DLD1 (cell line): Measurements from ENCODE around the gene TNXB.
"Not testable (repeated sequence)": the region's sequence is repeated elsewhere in the genome, so short reads cannot be mapped to it uniquely, and the experiment has no call there.

Experiments used
- in situ Hi-C: cut with HindIII; loops from 2 replicates; pipeline ENCODE4 v1.10.0; 2017; ENCODE audit warnings: low sequenced_read_pairs

The TNXB gene

DNA sequence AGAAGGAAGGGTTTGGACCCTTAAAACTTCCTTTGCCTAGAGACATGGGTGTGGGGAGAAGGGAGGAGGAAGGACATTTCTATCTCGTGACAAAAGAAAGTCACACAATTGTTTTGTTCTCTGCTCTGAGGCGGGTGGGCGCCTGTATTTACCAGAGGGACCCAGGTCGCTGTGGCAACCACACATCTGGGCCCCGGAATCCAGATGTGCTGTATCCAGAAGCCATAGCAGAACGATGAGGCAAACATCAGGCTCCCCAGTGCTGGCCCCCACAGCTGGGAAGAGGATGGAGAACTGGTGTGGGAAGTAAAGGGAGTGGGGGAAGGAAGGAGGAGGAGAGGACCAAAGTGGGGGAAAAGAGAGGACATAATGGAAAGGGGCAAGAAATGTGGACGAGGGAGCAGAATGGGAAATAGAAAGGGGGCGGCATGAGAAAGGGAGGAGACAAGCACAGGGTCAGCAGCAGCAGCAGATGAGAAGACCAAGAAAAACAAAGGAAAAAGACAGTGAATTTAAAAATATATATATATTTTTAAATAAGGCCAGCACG is 3.4 kb upstream of the TNXB start:
- in situ Hi-C loops = no loop called here

- in situ Hi-C loops = no loop called here
Observed at GRCh38 chr6:32111424-32112066, 2.4 kb upstream of the TNXB start.

DNA sequence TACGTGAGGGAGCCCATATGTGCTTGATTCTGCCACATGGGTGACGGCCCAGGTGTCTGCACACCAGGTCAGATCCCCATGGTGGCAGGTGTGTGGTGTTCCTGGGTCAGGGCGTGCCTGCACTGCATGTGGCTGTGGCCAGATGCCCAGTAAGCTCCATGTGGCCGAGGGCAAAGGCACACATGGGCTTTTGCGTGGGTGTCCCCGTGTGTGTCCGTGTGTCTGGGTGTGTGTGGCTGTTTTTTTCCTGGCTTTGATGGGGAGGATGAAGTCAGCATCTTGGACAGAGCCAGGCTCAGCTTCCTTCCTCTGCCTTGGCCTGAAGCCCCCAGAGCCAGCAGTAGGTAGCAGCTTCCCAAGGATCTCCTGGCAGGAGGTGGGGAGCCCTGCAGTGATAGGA is 1.5 kb upstream of the TNXB start:
- in situ Hi-C loops = no loop called here

- in situ Hi-C loops = no loop called here
Observed at GRCh38 chr6:32109765-32110160, 625 bp upstream of the TNXB start.

GRCh38 chr6:32108727-32109113 is 418 bp downstream of the TNXB start:
- in situ Hi-C loops = no loop called here

- in situ Hi-C loops = no loop called here
Observed at GRCh38 chr6:32108094-32108627, 977 bp downstream of the TNXB start.

DNA sequence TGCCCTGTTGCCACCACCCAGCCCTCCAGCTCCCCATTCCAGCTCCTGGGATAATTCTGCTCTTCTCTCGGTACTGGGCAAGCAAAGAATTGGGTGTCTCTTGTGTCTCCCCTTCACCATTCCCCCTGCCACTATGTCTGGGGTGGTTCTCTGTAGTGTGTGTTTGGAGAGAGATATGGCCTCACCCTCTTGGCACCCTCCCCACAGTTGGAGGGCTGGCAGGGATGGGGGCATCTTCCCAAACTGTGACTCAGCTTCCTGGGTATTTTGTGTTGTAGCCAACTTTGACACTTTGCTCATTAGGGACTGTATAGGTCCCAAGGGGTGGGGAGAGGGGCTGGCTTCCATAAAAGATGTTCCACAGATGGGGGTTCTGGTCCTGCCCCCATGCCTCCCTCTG is 1.7 kb downstream of the TNXB start:
- in situ Hi-C loops = no loop called here

GRCh38 chr6:32105433-32105832 is 3.7 kb downstream of the TNXB start:
- in situ Hi-C loops = no loop called here

- in situ Hi-C loops = no loop called here
Observed at GRCh38 chr6:32102255-32102654, 6.9 kb downstream of the TNXB start.

DNA sequence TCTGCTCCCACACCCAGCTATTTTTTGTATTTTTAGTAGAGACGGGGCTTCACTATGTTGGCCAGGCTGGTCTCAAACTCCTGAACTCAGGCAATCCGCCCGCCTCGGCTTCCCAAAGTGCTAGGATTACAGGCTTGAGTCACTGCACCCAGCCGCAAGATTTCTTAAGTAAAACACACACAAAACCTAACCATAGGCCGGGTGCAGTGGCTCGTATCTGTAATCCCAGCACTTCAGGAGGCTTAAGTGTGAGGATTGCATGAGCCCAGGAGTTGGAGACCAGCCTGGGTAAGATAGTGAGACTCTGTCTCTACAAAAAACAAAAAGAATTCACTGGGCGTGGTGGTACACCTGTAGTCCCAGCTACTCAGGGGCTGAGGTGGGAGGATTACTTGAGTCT is 8.9 kb downstream of the TNXB start:
- in situ Hi-C loops = not testable (repeated sequence)

DNA sequence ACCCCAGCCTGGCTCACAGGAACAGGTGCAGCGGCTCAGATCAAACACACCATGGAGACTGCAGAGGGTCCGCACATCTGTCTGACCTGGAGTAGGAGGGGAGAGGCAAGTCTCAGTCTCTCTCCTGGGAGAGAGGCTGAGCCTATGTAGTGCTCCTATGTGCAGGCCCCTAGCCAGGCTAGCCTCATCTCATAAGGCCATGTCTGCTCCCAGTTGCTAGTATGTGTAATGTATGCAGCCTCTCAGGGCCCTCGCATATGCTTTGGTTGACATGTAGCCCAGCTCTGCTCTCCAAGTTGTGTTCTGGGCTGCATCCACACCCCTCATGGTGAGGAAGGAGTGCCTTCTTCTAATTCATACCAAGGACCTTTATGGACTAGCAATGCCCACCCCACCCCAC is 11.8 kb downstream of the TNXB start:
- in situ Hi-C loops = no loop called here

GRCh38 chr6:32096394-32097258 is 12.5 kb downstream of the TNXB start:
- in situ Hi-C loops = no loop called here

GRCh38 chr6:32096087-32096393 is 13.1 kb downstream of the TNXB start:
- in situ Hi-C loops = no loop called here

GRCh38 chr6:32095338-32096086 is 13.6 kb downstream of the TNXB start:
- in situ Hi-C loops = no loop called here

- in situ Hi-C loops = no loop called here
Observed at GRCh38 chr6:32092760-32093497, 16.2 kb downstream of the TNXB start.

DNA sequence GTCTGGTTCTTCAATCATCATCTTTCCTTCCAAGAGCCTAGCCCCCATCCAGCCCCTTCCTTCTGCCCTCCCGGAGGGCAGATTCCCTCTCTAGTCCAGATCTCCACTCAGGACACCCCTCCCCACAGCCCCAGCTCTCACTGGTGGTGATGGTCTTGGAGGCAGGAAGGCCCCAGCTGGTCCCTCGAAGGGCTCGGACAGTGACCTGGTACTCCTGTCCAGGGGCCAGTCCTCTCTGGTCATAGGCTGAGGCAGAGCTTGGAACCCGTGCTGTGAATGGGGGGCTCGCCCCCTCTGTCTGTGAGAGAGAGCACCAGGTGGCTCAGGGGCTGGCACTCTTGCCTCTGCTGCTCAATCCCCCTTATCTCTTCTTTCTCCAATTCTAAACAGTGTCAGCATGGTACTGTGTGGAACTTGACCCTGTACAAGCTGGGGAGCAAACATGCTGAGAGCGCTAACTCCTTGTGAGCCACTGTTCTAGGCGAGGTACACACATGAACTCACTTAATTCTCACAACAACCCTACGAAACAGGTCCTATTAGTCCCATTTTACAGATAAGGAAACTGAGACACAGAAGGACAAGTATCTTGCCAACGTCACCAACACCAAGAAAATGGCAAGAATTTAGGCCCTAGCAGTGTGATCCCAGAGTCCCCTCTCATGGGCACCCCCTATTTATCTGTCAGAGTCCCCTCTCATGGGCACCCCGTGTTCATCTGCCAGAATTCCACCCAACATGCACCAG is 19.9 kb downstream of the TNXB start:
- in situ Hi-C loops = no loop called here

DNA sequence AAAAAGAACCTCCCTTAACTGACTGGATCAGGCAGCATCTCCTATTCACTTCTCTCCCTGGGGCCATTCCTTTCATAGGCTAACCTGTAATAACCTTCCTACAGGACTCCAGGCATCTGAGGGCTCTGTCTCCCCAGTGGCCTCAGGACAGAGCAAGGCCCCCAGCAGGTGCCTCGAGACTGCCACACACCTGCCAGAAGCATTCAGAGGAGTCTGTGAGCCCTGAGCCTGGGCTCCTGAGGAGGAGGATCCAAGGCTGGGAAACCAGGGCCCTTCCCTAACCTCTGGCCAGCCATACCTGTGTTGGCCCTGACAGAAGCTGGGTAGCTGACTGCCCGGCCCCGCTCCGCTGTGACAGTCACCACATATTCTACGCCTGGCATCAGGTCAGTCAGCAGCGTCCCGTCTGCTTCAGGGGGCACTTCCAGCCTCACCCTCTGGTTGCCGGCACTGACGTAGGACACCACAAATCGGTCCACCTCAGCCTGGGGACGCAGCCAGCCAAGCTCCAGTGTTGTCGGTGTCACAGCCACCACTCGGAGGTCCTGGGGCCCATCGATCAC is 20.6 kb downstream of the TNXB start:
- in situ Hi-C loops = no loop called here

DNA sequence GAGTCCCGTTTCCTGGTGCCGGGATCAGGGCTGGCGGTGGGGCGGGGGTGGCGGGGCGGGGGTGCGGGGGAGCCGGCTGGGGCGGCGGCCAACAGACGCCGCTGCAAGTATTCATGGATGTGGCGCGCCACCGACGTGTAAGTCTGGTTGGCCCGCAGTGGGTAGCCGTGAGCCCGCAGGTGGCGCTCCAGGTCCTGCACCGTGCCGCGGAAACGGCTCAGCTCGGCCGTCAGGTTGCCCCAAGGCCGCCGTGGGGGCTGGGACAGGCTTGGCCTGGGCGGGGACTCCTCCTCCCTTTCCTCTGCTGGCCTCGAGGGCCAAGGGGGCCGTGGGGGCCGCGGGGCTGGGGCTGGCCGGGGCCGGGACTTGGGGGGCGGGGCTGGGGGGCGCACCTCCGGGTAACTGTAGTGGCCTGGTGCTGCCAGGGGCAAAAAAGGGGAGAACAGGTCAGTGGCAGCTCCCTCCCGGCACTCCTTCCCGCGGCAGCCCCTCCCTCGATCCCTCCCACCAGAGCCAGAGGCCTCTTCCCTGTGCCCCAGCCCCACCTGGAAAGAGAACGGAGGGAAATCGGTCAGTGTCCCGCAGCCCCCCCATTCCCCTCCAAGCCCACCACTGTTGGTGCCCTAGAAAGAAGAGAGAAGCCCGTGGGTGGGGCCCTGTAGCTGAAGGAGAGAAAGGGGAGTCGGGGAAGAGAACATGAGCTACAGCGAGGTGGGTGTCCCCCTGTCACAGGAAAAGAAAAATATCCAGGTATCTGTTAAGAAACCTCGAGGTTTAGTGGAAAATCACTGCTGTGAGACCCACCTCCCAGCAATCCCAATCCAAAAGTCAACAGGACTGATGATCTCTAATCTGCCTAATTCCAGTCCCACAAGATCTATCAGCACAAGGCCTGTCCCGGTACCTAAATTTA is 21.3 kb downstream of the TNXB start:
- in situ Hi-C loops = no loop called here
